Sciatic nerve (tissue), 2 donors: ENCODE measurements around the gene ALPL. TPM values are rescaled to one million over a fixed set of nuclear protein-coding genes. Genes with fewer than 3 reads are reported as not detected.
"Not testable (repeated sequence)": the region's sequence is repeated elsewhere in the genome, so short reads cannot be mapped to it uniquely, and the experiment has no call there.

Experiments
- ATAC-seq: fragments of 200-7000 bp; cut with Tn5 transposase; one replicate; pipeline ENCODE4 v1.9.1; 2020; ENCODE audit warnings: mild to moderate bottlenecking, moderate library complexity
- DNase-seq: peaks from one replicate; pipeline ENCODE4 v3.0.0-alpha.2; 2020; ENCODE audit warnings: low spot score
- intact Hi-C: fragments of 100-400 bp; cut with DNase I; formaldehyde crosslinking; loops from one replicate; pipeline ENCODE4 v1.14.2; 2022
- total RNA-seq: library from RNA; stranded (reverse); fragmentation: NEBNext Ultra II Directional; extraction: Animal tissue kit (Norgen Biotek cat#: 25700); gene quantifications from one replicate; pipeline ENCODE4 v1.2.1, GENCODE V29; 2021
- donor health status: DM: no; HTN: no; CAD: no.
- donor health status: DM: no; HTN: no; CAD: no.

ALPL gene
- total RNA-seq, 1 donor from 2014 or later = 14.6 TPM

DNA sequence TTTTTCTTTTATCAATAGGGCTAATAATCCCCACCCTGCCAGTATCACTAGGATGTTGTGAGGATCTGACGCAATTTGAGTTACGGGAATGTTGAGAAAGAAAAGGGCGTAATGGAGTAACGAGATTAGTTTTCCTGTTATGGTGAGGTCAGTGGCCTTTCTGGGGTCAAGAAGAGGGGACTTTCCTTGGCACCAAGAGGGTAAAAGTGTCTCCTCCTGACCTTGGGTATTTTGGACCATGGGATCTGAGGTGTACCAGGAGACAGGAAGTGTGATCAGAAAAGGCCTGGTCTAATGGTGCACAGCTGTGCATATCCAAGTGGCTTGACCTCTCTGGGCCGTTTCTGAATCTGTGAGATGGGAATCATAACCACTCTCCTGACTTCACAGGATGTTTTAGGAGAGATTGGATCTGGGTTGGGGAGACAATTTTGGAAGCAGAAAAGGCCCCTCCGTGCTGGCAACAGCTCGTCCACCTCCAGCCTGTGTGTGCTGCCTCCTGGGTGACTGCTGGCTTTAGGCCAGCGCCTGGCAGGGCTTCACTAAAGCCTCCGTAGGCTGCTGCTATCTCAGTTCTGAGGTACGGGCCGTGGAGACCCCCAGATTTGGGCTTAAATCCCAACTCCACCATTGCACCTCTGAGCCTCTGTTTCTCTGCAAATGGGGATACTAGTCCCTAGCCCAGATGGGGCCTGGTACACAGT lies 37.1 kb downstream of the ALPL start:
- ATAC-seq = no peak
- intact Hi-C loops = no loop called here

GRCh38 chr1:21547876-21548275 lies 38.7 kb downstream of the ALPL start:
- ATAC-seq (no peak), DNase-seq (no peak)
- intact Hi-C loops = no loop called here

More for the DNA sequence above, 37.1 kb downstream of the ALPL start:
- no peak for DNase-seq

- intact Hi-C loops = no loop called here
- no peak for DNase-seq
- no peak for ATAC-seq
Measured at GRCh38 chr1:21550097-21550496, 40.9 kb downstream of the ALPL start.

DNA sequence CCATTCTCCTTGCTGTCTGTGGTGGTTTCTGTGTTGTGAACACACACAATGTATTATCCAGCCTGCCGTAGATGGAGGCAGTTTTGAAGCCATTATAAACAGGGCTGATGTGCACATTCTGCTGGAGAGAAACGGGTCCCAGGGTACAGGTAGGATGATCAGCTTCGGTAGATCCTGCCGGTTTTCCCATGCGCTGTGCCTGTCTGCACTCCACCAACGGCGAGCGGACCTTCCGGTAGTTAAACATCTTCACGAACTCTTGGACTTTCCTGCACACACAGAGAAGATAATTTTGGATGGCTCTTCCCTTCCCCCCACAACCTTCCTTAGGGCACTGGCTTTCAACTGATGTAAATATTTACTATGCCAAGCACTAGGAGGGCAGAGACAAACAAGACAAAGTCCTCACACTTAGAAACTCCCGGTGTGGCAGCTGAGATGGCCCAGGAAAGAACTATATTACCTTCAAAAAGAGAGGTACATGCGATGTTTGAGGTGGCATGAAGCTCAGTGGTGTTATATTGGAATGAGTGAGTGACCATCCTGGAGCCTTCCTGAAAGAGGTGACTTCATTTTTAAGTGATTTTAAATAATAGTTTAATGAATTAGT lies 41.7 kb downstream of the ALPL start:
- intact Hi-C loops = no loop called here

GRCh38 chr1:21552715-21553114 lies 43.5 kb downstream of the ALPL start:
- no peak for ATAC-seq
- intact Hi-C loops = no loop called here

More for the DNA sequence above, 41.7 kb downstream of the ALPL start:
- no peak for ATAC-seq
- DNase-seq = no peak

GRCh38 chr1:21553116-21553926 lies 44.1 kb downstream of the ALPL start:
- ATAC-seq = no peak
- intact Hi-C loops = no loop called here
- DNase-seq = no peak

More at GRCh38 chr1:21552715-21553114, 43.5 kb downstream of the ALPL start:
- DNase-seq = no peak

DNA sequence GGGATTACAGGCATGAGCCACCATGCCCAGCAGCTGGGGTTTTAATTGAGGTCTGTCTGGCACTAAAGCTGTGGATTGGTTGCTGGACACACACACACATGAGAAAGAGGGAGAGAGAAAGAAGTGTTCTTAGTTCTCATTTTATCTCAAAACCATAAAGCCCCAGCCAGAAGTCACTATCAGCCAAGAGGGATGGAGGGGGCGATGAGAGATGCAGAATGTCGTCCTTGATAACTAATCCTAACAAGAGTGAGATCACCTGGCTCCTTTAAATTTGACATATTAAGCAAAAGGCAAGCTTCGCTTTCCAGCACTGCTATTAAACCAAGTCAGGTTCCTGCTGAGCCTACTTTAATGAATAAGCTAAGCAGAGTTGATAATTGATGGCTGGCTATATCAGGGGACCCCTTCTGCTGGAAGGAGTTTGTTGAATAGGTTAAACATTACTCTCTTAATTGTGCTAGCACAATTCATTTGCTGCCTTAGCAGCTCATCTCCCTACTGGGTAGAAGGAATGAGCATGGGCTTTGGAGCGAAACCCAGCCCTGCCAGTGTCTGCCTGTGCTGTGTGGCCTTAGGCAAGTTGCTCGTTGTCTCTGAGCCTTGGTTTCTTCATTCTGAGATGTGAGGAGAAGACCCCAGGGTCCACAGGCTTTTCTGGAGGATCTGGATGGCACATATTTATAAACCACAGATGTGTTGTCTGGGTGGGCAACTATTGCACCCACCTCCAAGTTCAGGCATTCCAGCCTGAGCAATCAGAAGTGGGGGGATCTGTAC lies 50.8 kb downstream of the ALPL start:
- ATAC-seq (no peak), DNase-seq (no peak)

GRCh38 chr1:21560916-21561638 lies 51.9 kb downstream of the ALPL start:
- DNase-seq = no peak
- ATAC-seq = no peak
- intact Hi-C loops = no loop called here

More for the DNA sequence above, 50.8 kb downstream of the ALPL start:
- intact Hi-C loops = no loop called here

DNA sequence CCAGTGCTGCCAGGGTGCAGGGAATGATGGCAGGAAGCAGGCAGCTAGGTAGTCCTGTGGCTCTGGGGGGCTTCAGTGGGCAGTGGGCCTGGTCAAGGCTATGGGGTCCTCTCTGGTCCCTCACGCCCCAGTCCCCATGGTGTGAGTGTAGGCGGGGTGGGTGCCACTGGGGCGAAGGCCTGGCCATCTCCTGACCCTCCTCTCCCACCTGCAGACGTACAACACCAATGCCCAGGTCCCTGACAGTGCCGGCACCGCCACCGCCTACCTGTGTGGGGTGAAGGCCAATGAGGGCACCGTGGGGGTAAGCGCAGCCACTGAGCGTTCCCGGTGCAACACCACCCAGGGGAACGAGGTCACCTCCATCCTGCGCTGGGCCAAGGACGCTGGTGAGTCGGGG lies 53.7 kb downstream of the ALPL start:
- no peak for ATAC-seq
- intact Hi-C loops = no loop called here
- no peak for DNase-seq

DNA sequence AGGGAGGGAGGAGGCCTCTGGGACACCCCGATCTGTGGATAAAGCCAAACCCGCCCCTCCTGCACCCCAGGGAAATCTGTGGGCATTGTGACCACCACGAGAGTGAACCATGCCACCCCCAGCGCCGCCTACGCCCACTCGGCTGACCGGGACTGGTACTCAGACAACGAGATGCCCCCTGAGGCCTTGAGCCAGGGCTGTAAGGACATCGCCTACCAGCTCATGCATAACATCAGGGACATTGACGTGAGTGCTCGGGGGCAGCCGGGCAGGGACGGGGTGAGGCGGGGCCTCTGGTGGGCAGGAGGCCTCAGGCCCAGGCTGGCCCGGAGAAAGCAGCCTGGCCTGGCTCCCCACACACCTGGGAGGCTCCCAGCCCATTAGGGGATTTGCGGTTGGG lies 54.7 kb downstream of the ALPL start:
- no peak for ATAC-seq
- DNase-seq = no peak
- intact Hi-C loops = no loop called here

DNA sequence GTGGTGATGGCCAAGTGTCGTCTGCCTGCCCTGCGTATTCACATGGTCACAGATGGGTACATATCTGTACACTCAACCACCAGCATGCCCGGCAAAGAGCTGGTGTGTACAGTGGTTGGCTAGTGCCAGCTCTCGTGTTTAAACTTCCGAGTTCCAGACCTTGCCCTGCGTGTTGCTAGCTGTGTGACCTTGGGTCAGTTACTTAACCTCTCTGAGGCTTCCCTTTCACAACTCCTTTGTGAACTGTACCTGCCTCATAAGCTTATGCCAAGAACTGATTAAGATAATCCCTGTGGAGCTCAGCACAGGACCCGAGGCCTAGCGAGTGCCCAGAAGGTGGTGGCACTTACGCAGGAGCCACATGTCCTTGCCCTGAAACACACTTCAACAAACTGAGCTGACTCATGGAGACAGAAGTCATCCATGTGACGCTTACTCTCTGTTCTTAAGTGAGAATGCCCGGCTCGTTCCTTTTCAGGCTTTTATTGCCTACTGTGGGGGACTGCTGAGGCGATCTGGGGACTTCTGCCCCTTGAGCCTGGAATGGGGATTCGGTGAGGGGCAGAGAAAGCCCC lies 55.4 kb downstream of the ALPL start:
- intact Hi-C loops = no loop called here
- DNase-seq (no peak), ATAC-seq (no peak)

GRCh38 chr1:21565285-21565684 lies 56.1 kb downstream of the ALPL start:
- intact Hi-C loops = no loop called here
- ATAC-seq = no peak
- DNase-seq = no peak

DNA sequence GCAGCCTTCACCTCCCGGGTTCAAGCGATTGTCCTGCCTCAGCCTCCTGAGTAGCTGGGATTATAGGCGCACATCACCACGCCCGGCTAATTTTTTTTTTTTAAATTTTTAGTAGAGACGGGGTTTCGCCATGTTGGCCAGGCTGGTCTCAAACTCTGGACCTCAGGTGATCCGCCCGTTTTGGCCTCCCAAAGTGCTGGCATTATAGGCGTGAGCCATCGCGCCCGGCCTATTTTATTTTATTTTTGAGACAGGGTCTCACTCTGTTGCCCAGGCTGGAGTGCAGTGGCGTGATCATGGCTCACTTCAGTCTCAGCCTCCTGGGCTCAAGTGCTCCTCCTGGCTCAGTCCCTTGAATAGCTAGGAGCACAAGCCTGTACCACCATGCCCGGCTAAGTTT lies 57.1 kb downstream of the ALPL start:
- ATAC-seq, intact Hi-C loops, DNase-seq: not testable (repeated sequence)

DNA sequence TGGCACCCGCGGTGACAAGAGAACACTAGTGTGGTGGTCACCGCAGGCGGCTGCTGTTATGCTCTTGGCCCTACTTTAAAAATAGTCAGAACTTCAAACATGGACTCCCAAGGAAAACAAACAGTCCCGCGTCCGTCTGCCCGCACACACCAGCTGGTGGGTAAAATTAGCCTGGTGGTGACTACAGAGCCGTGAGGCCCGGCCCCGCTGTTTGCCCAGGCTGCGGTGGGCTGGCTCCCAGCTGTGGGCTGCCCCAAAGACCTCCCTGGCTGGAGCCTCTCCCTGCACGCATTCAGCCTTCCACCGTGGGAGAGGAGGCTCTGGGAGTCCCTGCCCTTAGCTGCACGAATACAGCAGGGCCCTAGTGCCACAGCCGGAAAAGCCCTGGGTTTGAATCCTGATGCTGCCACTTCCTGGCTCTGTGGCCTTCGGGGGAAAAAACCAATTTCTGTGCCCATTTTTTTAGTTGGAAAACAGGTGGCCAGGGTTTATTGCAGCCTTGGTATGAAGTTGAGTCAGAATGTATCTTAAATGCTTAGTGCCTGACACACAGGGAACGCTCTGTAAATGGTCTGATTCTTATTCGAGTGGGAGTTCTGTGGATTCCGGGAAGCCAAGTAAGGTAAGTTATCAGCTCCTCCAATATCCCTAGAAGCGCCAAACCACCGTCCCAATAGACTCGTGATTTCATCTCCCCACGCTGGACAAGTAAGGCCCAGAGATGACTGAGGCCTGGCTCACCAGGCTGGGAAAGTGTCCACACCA lies 58.2 kb downstream of the ALPL start:
- intact Hi-C loops = no loop called here
- DNase-seq (no peak), ATAC-seq (no peak)

DNA sequence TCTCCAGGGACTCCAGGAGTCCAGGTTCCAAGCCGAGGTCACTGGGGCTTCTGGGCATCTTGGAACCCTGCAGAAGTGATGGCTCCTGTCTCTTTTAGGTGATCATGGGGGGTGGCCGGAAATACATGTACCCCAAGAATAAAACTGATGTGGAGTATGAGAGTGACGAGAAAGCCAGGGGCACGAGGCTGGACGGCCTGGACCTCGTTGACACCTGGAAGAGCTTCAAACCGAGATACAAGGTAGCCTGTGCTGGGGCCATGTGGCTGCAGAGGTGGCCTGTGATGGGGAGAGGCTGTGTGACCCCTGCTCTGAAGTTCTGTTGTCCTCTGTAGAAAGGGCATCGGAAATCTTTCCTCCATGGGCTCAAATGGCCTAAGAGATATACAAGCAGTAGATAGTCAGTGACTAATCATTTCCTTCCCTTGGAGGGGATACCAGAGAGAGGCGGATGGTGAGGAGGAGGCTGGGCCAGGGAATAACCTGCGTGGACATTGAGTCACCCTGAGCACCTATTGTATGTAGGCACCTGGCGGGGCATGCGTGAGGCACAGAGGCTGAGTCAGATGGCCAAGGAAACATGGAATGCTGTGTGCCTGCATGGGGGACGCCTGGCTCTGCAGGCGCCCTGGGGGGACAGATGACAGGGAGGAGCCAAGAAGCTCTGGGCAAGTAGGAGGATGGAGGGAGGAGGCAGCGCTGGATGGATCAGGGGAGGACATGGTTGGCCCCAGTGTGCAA lies 59.0 kb downstream of the ALPL start:
- ATAC-seq (no peak), DNase-seq (no peak)
- intact Hi-C loops = no loop called here

DNA sequence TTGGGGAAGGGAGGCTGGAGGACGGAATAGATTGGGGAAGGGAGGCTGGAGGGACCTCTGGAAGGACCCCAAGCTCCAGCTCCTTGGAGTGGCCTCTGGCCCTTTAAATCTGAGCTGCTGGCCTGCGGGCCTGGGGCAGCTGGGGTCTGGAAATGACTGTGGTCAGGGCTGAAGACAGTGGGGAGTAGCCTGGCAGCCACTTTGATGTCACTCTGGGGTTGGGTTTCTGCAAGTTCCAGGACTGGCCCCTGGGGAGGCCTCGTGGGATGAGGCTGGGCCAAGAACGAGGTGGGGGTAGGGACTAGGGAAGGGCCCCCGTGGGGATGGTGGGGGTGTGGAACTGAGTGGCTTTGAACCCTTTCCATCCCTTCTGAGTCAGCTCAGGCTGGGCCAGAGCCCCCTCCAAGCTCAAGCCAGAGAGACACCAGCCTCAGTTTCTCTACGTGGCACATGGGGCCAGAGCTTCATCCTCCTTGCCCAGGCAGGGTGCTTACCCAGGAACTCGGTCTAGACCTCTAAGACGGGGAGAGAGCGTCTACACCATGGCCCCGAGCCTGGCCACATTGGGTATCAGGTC lies 59.7 kb downstream of the ALPL start:
- intact Hi-C loops = no loop called here
- no peak for DNase-seq
- no peak for ATAC-seq
